WTC11 (cell line): ENCODE measurements around the gene DOCK1.

ENCODE experiments used
- CTCF ChIP-seq: fragments of 200-600 bp; IDR thresholded peaks from 2 replicates; pipeline ENCODE4 v1.8.0; 2022; ENCODE audit warnings: antibody characterized with exemption
- FOXP4 ChIP-seq: sonication (generic); formaldehyde crosslinking; IDR thresholded peaks from 2 replicates; pipeline ENCODE4 v1.8.0; 2022; ENCODE audit warnings: mild to moderate bottlenecking, missing genetic modification reagents
- SP1 ChIP-seq: sonication (generic); formaldehyde crosslinking; conservative IDR thresholded peaks from 2 replicates; pipeline ENCODE4 v1.8.1; 2022; ENCODE audit warnings: missing genetic modification reagents
- TF ChIP-seq, protein P1 (sequence below): sonication (generic); formaldehyde crosslinking; IDR thresholded peaks from 2 replicates; pipeline ENCODE4 v1.8.1; 2023; ENCODE audit warnings: mild to moderate bottlenecking, missing genetic modification reagents, borderline replicate concordance

GRCh38 chr10:127029061-127029460 lies 123.8 kb downstream of the DOCK1 start:
- TF ChIP-seq CTCF (no peak), FOXP4 (CRISPR knock-in tag) (no peak), SP1 (CRISPR knock-in tag) (no peak)
- TF ChIP-seq, protein P1, sequence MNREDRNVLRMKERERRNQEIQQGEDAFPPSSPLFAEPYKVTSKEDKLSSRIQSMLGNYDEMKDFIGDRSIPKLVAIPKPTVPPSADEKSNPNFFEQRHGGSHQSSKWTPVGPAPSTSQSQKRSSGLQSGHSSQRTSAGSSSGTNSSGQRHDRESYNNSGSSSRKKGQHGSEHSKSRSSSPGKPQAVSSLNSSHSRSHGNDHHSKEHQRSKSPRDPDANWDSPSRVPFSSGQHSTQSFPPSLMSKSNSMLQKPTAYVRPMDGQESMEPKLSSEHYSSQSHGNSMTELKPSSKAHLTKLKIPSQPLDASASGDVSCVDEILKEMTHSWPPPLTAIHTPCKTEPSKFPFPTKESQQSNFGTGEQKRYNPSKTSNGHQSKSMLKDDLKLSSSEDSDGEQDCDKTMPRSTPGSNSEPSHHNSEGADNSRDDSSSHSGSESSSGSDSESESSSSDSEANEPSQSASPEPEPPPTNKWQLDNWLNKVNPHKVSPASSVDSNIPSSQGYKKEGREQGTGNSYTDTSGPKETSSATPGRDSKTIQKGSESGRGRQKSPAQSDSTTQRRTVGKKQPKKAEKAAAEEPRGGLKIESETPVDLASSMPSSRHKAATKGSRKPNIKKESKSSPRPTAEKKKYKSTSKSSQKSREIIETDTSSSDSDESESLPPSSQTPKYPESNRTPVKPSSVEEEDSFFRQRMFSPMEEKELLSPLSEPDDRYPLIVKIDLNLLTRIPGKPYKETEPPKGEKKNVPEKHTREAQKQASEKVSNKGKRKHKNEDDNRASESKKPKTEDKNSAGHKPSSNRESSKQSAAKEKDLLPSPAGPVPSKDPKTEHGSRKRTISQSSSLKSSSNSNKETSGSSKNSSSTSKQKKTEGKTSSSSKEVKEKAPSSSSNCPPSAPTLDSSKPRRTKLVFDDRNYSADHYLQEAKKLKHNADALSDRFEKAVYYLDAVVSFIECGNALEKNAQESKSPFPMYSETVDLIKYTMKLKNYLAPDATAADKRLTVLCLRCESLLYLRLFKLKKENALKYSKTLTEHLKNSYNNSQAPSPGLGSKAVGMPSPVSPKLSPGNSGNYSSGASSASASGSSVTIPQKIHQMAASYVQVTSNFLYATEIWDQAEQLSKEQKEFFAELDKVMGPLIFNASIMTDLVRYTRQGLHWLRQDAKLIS (CRISPR knock-in tag), result no peak
